Caco-2 (cell line): ENCODE measurements around the gene CEACAM8. TPM values are rescaled to one million over a fixed set of nuclear protein-coding genes. Genes with fewer than 3 reads are reported as not detected.

Experiments used
- BruUV-seq: library from RNA; stranded (reverse); fragments of 400-500 nt; replicated peaks from 2 replicates; lab custom pipeline; 2021; lab: Mats Ljungman, UMichigan
- CTCF ChIA-PET: fragments of 300-600 bp; sonication (Branson Sonifier 250); formaldehyde crosslinking; loops from one replicate; lab custom pipeline; 2022; ENCODE audit warnings: antibody characterized with exemption; lab: Charles Lee
- POLR2A ChIA-PET: fragments of 300-600 bp; sonication (Branson Sonifier 250); formaldehyde crosslinking; loops from one replicate; lab custom pipeline; 2022; ENCODE audit warnings: antibody characterized with exemption; lab: Charles Lee
- DNase-seq, 2 experiments: peaks; one replicate each; pipeline versions ENCODE4 v3.0.0 to v3.0.0-alpha.2; 2020 to 2022
- H3K27me3 ChIP-seq: replicated peaks from 2 replicates; pipeline ENCODE4 v1.6.0; 2011; ENCODE audit warnings: low read length; ENCODE audit not compliant: control insufficient read depth, insufficient read depth
- H3K36me3 ChIP-seq: 2 replicates; pipeline ENCODE4 v1.5.1; 2011; ENCODE audit warnings: low read length; ENCODE audit not compliant: control insufficient read depth, insufficient read depth
- H3K4me1 ChIP-seq: fragments of 250-450 bp; sonication (Bioruptor Pico); 2 replicates; pipeline ENCODE4 v1.5.1; 2020; ENCODE audit warnings: mild to moderate bottlenecking
- H3K4me3 ChIP-seq: 2 replicates; pipeline ENCODE4 v1.5.1; 2011; ENCODE audit warnings: low read depth, mild to moderate bottlenecking, control low read depth, low read length
- H3K9me3 ChIP-seq: fragments of 250-450 bp; sonication (Bioruptor Pico); 2 replicates; pipeline ENCODE4 v1.5.1; 2020; ENCODE audit warnings: mild to moderate bottlenecking, moderate library complexity
- H3K27ac Mint-ChIP-seq: one replicate; pipeline ENCODE4 v1.8.0; 2022; ENCODE audit warnings: mixed read lengths; ENCODE audit not compliant: unreplicated experiment
- H3K27me3 Mint-ChIP-seq: one replicate; pipeline ENCODE4 v1.8.0; 2022; ENCODE audit warnings: mixed read lengths; ENCODE audit not compliant: insufficient read depth, unreplicated experiment
- H3K36me3 Mint-ChIP-seq: one replicate; pipeline ENCODE4 v1.8.0; 2022; ENCODE audit warnings: mild to moderate bottlenecking, mixed read lengths; ENCODE audit not compliant: insufficient read depth, unreplicated experiment
- H3K4me1 Mint-ChIP-seq: one replicate; pipeline ENCODE4 v1.8.0; 2022; ENCODE audit warnings: low read depth, mixed read lengths; ENCODE audit not compliant: unreplicated experiment
- H3K4me3 Mint-ChIP-seq: one replicate; pipeline ENCODE4 v1.8.0; 2022; ENCODE audit warnings: mild to moderate bottlenecking, moderate library complexity, mixed read lengths; ENCODE audit not compliant: unreplicated experiment
- H3K9me3 Mint-ChIP-seq: one replicate; pipeline ENCODE4 v1.8.0; 2022; ENCODE audit warnings: mixed read lengths; ENCODE audit not compliant: unreplicated experiment
- intact Hi-C: fragments of 100-400 bp; cut with micrococcal nuclease; formaldehyde crosslinking; loops from one replicate; pipeline ENCODE4 v1.10.0; 2022; ENCODE audit not compliant: unreplicated experiment
- total RNA-seq: library from RNA; stranded (reverse); gene quantifications from 2 replicates; pipeline ENCODE4 v1.2.3, GENCODE V29; 2022
- TF ChIP-seq, protein P1 (sequence below), 2 experiments: fragments of 200-600 bp in 1 of 2; IDR thresholded peaks; 1 replicate in 1 of 2; 2 replicates in 1 of 2; pipeline versions ENCODE4 v1.5.1 to v1.8.0; 2011 to 2022; ENCODE audit warnings: antibody characterized with exemption in 1 of 2, control low read depth in 1 of 2, inconsistent platforms in 1 of 2, low read depth in 1 of 2, low read length in 1 of 2, mild to moderate bottlenecking in 1 of 2, moderate library complexity in 1 of 2; ENCODE audit not compliant: insufficient read depth in 1 of 2, severe bottlenecking in 1 of 2, unreplicated experiment in 1 of 2

Gene CEACAM8
- total RNA-seq, 1 experiment from 2014 or later, result not detected

DNA sequence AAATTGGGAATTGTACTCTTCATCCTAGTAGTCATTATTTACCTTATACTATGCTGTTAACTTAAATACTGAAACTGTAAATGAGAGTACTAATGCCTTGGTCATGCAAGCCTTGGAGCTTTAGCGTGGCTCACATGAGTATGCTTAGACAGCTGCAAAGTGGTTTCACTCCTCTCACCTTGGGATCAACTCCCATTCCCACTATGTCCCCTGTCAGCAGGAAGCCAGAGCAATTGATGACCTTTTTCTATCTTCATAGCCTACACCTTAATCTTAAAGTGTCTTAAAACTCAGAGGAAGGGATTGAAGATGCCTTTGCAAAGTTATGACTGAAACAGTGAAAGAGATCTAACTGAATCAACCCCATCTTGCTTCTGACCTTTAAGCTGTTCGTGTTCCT is 33.2 kb upstream of the CEACAM8 start:
- peaks cover 11% of the 10 kb centered on the region for H3K9me3 Mint-ChIP-seq
- H3K27me3 Mint-ChIP-seq, result peaks cover 6% of the 10 kb centered on the region
- no TSS peak for BruUV-seq
- H3K4me1 Mint-ChIP-seq, result no peaks in the 10 kb centered on the region
- CTCF ChIA-PET, result no interaction called here
- Histone ChIP-seq H3K4me3 (no peak overlapping the region), H3K27me3 (no peaks in the 10 kb centered on the region), H3K9me3 (no peaks in the 10 kb centered on the region; the same call in 1 of the 2 replicates), H3K4me1 (no peaks in the 10 kb centered on the region), H3K36me3 (no peaks in the 10 kb centered on the region)
- H3K36me3 Mint-ChIP-seq, result no peaks in the 10 kb centered on the region
- TF ChIP-seq, protein P1, sequence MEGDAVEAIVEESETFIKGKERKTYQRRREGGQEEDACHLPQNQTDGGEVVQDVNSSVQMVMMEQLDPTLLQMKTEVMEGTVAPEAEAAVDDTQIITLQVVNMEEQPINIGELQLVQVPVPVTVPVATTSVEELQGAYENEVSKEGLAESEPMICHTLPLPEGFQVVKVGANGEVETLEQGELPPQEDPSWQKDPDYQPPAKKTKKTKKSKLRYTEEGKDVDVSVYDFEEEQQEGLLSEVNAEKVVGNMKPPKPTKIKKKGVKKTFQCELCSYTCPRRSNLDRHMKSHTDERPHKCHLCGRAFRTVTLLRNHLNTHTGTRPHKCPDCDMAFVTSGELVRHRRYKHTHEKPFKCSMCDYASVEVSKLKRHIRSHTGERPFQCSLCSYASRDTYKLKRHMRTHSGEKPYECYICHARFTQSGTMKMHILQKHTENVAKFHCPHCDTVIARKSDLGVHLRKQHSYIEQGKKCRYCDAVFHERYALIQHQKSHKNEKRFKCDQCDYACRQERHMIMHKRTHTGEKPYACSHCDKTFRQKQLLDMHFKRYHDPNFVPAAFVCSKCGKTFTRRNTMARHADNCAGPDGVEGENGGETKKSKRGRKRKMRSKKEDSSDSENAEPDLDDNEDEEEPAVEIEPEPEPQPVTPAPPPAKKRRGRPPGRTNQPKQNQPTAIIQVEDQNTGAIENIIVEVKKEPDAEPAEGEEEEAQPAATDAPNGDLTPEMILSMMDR (IDR thresholded peaks at IDR 0.05; ENCODE audit: insufficient read depth in 1 of 2, low read depth in 1 of 2, low read length in 1 of 2, severe bottlenecking in 1 of 2, unreplicated experiment in 1 of 2), result no peak
- no peak for DNase-seq
- POLR2A ChIA-PET, result no interaction called here
- H3K4me3 Mint-ChIP-seq, result no peak overlapping the region
- intact Hi-C loops, result no loop called here
- H3K27ac Mint-ChIP-seq, result no peak overlapping the region

DNA sequence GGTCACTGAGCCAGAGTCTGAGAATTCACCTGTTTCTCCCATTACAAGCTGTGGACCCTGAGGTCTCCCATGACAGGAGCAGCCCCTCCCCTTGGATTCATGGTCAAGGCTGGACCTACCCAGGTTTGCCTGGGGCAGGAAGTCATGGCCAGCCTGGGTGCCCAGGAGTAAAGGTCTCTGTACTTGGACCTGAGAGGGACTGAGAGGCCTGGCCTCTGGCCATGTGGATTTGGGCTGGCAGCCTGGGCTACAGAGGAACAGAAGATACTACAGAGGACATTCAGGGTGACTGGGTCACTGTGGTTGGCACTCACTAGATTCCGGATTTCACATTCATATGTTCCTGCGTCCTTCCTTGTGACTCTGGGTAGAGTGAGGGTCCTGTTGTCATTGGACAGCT is 31.5 kb upstream of the CEACAM8 start:
- intact Hi-C loops, result no loop called here
- Mint-ChIP-seq H3K4me1 (no peaks in the 10 kb centered on the region), H3K4me3 (no peak overlapping the region), H3K9me3 (peaks cover 11% of the 10 kb centered on the region), H3K27me3 (peaks cover 6% of the 10 kb centered on the region), H3K27ac (no peak overlapping the region), H3K36me3 (no peaks in the 10 kb centered on the region)
- TF ChIP-seq, protein P1 (IDR thresholded peaks at IDR 0.05; ENCODE audit: insufficient read depth in 1 of 2, low read depth in 1 of 2, low read length in 1 of 2, severe bottlenecking in 1 of 2, unreplicated experiment in 1 of 2), result no peak
- Histone ChIP-seq H3K4me3 (no peak overlapping the region), H3K4me1 (no peaks in the 10 kb centered on the region), H3K36me3 (no peaks in the 10 kb centered on the region), H3K9me3 (no peaks in the 10 kb centered on the region; the same call in 1 of the 2 replicates), H3K27me3 (no peaks in the 10 kb centered on the region)
- no TSS peak for BruUV-seq
- CTCF ChIA-PET, result no interaction called here
- DNase-seq, result no peak
- POLR2A ChIA-PET, result no interaction called here

DNA sequence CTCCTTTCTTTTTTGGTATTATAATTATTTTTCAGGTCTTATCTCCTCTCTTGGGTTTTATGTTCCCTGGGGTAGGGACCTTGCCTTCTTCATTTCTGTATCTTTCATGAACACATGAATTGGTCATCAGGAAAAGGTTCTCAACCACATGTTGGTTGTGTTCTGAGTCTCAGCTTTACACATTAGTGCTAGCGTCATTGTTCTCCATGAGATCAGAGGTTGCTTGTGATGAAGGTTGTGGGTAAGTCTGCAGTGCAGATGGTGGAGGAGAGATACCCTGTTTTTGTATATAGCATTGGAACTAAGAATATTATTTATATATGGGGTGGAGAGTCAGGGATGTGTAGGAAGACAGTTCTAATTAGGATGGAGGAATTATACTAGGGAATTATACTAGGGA is 24.5 kb upstream of the CEACAM8 start:
- H3K36me3 Mint-ChIP-seq, result no peaks in the 10 kb centered on the region
- no peak overlapping the region for H3K27ac Mint-ChIP-seq
- no peaks in the 10 kb centered on the region for H3K4me1 Mint-ChIP-seq
- TF ChIP-seq, protein P1 (IDR thresholded peaks at IDR 0.05; ENCODE audit: insufficient read depth in 1 of 2, low read depth in 1 of 2, low read length in 1 of 2, severe bottlenecking in 1 of 2, unreplicated experiment in 1 of 2), result no peak
- BruUV-seq, result no TSS peak
- Histone ChIP-seq H3K27me3 (no peaks in the 10 kb centered on the region), H3K4me1 (no peaks in the 10 kb centered on the region), H3K36me3 (no peaks in the 10 kb centered on the region), H3K4me3 (no peak overlapping the region), H3K9me3 (no peaks in the 10 kb centered on the region)
- intact Hi-C loops, result no loop called here
- H3K27me3 Mint-ChIP-seq, result peaks cover 31% of the 10 kb centered on the region
- no peak overlapping the region for H3K4me3 Mint-ChIP-seq
- DNase-seq, result no peak
- POLR2A ChIA-PET, result no interaction called here
- H3K9me3 Mint-ChIP-seq, result no peaks in the 10 kb centered on the region
- CTCF ChIA-PET, result no interaction called here
